ENCODE results near the gene GNG4.
"Not testable (repeated sequence)": the region's sequence is repeated elsewhere in the genome, so short reads cannot be mapped to it uniquely, and the experiment has no call there.

GRCh38 chr1:235542845-235543244 lies 106.7 kb downstream of the GNG4 start:
- TF ChIP-seq MAX (IDR thresholded peaks at IDR 0.05; ENCODE audit: insufficient read depth, insufficient read length); POLR2A (IDR thresholded peaks at IDR 0.05; ENCODE audit: low read depth, low read length); EZH2 (IDR thresholded peaks at IDR 0.05; ENCODE audit: borderline replicate concordance, low read depth, low read length, severe bottlenecking); POLR2AphosphoS5 (IDR thresholded peaks at IDR 0.05; ENCODE audit: insufficient read depth, low read depth, low read length); JUN (IDR thresholded peaks at IDR 0.05; ENCODE audit: borderline replicate concordance, insufficient read depth, insufficient read length, low read depth): not testable (repeated sequence)
- TF ChIP-seq, protein P1, sequence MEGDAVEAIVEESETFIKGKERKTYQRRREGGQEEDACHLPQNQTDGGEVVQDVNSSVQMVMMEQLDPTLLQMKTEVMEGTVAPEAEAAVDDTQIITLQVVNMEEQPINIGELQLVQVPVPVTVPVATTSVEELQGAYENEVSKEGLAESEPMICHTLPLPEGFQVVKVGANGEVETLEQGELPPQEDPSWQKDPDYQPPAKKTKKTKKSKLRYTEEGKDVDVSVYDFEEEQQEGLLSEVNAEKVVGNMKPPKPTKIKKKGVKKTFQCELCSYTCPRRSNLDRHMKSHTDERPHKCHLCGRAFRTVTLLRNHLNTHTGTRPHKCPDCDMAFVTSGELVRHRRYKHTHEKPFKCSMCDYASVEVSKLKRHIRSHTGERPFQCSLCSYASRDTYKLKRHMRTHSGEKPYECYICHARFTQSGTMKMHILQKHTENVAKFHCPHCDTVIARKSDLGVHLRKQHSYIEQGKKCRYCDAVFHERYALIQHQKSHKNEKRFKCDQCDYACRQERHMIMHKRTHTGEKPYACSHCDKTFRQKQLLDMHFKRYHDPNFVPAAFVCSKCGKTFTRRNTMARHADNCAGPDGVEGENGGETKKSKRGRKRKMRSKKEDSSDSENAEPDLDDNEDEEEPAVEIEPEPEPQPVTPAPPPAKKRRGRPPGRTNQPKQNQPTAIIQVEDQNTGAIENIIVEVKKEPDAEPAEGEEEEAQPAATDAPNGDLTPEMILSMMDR (IDR thresholded peaks at IDR 0.05; ENCODE audit: extremely low read depth in 1 of 2, insufficient read depth in 1 of 2, low read depth in 1 of 2, low read length in 2 of 2), result not testable (repeated sequence)

Data from endothelial cell of umbilical vein (primary cell).